ENCODE measurements around the gene SLC49A3.
A peak's percentile ranks its signal among the peaks of the same experiment; 100 is the strongest.
"Not testable (repeated sequence)": the region's sequence is repeated elsewhere in the genome, so short reads cannot be mapped to it uniquely, and the experiment has no call there.

SLC49A3 gene

DNA sequence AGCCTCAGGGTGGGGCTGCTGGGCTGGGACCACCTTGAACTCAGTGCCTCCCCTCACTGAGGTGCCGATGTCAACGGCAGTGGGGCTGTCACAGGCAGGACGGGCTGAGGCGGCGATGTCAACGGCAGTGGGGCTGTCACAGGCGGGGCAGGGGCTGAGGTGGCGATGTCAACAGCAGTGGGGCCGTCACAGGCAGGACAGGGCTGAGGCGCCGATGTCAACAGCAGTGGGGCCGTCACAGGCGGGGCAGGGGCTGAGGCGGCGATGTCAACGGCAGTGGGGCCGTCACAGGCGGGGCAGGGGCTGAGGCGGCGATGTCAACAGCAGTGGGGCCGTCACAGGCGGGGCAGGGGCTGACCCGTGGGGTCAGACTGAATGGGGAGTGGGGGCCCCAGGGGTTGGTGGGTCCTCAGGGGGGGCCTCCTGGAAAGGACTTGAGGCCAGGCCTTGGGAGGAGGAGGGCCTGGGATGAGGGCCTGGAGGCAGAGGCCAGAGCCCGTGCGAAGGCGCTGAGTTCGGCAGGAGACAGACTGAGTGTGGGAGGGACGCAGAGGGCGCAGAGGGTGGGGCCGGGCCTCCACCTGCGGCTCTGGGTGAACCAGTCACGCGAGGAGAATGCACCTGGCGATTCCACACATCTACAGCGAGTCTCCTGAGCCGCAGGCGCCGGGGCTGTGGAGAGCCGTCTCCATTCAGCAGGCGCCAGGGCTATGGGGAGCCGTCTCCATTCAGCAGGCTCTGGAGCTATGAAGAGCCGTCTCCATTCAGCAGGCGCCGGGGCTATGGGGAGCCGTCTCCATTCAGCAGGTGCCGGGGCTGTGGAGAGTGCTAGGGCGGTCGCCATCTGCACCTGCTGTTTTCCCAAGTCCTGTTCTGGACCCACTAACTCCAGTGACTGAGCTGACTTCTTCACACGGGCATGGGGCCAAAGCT lies 37.7 kb downstream of the SLC49A3 start:
- no peak for DNase-seq

- DNase-seq, result no peak
These were observed 38.5 kb downstream of the SLC49A3 start for GRCh38 chr4:650461-650860.

- DNase-seq, result no peak
These were observed 39.1 kb downstream of the SLC49A3 start for GRCh38 chr4:649751-650310.

GRCh38 chr4:649293-649625 lies 39.7 kb downstream of the SLC49A3 start:
- DNase-seq, result no peak

- peak; percentile 79 for DNase-seq
These were observed 40.2 kb downstream of the SLC49A3 start for GRCh38 chr4:648579-649292.

DNA sequence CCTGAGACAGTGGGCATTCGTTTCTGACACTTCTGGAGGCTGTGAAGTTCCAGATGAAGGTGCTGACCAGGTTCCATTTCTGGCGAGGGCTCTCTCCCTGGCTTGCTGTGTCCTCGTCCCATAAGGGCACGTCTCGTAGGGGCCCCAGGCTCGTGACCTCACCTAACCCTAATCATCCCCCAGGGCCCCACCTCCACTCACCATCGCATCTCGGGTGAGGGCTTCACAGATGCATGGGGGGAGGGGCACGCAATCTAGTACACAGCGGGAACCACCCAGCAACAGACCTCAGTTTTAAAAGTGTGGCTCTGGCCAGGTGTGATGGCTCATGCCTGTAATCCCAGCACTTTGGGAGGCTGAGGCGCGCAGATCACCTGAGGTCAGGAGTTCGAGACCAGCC lies 41.5 kb downstream of the SLC49A3 start:
- DNase-seq, result peak; percentile 48

DNA sequence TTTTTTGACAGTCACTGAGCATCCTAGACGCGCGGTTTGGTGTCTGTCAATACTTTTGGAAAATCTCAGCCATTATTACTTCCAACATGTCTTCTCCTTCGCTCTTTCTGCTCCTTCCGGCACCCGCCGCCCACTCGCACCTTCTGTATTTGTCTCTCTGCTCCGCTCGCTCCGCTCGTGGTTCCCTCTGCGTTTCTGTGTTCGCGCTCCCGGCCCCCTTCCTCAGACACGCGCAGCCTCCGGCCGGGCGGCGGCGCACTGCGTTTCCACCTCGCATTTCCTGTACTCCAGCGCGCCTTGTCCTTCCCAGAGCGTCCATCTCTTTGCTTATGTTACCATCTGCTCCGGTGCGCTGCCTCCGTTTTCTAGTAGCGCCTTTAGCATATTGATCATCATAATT lies 42.5 kb downstream of the SLC49A3 start:
- no peak for DNase-seq

DNA sequence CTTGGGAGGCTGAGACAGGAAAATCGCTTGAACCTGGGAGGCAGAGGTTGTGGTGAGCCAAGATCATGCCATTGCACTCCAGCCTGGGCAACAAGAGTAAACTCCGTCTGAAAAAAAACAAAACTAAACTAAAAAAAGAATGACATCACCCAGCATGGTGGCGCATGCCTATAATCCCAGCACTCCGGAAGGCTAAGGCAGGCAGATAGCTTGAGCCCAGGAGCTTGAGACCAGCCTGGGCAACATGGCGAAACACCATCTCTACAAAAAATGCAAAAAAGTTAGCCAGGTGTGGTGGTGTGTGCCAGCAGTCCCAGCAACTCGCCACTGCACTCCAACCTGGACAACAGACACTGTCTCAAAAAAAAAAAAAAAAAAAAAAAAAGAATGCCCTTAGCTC lies 46.6 kb downstream of the SLC49A3 start:
- not testable (repeated sequence) for DNase-seq

DNA sequence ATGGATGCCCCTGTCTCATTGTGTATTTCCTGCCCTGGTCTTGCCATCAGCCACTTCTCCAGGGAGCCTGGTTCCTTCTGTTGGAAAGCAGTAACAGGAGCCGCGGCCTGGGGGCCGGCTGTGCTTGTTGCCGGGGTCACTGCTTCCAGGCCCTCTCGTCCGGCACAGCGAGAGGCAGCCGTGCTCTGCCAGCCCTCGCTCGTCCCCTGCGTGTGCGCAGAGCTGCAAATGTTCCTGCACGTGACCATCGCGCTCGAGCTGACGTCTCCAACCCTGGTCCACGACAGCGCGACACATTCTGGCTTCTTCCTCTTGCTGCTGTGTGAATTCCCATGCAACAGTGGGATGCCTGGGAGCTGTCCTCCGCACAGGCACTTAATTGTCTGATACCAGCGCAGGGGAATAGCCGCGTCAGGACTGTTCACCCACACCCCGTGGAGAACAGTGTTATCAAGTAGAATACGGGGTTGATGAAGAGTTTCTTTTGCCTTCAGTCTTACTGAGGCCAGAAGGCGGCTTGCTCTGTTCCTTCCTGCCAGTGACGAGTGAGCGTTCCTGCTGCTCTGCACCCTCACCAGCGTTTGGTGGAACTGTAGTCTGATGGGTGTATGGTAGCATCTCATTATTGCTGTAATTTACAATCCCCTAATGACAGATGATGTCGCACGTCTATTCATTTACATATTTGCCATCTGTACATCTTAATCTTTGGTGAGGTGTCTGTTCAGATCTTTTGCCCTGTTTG lies 51.2 kb downstream of the SLC49A3 start:
- peak; percentile 8 for DNase-seq

GRCh38 chr4:636628-637159 lies 52.3 kb downstream of the SLC49A3 start:
- DNase-seq, result no peak

GRCh38 chr4:635851-636627 lies 52.9 kb downstream of the SLC49A3 start:
- DNase-seq, result no peak

- not testable (repeated sequence) for DNase-seq
These were observed 53.7 kb downstream of the SLC49A3 start for GRCh38 chr4:635066-635835.

DNA sequence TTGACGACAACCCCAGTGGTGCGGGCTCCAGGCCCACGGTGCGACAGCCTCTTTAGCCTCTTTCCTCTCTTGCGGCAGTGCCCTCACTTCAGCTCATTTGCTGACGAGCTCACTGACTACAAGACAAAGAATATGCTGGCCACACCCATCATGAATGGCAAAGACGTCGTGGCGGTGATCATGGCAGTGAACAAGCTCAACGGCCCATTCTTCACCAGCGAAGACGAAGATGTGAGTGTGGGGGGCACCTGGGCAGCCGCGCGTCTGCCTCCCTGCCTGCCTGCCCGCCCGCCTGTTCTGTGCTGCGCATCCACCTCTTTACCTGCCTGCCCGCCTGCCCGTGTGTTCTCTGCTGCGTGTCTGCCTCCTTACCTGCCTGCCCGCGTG lies 54.4 kb downstream of the SLC49A3 start:
- DNase-seq, result no peak

- no peak for DNase-seq
These were observed 54.9 kb downstream of the SLC49A3 start for GRCh38 chr4:633976-634598.

DNA sequence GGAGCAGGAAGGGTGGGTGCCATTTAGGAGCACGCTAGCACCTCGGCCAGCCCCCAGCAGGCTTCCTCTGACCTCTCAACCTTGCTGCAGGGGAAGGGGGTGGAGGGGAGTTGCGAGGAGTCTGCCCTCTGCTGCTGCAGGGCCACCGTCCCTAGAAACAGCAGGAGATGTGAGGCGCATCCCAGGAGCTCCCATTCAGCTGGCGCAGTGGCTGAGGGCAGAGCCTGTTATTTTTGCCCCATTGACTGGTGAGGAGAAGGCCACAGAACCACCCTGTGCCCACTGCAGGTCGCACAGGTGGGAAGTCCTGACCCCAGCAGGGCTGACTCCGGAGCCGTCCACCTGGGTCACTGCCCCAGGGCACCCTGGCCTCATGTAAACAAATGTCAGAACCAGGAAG lies 55.5 kb downstream of the SLC49A3 start:
- DNase-seq, result no peak

DNA sequence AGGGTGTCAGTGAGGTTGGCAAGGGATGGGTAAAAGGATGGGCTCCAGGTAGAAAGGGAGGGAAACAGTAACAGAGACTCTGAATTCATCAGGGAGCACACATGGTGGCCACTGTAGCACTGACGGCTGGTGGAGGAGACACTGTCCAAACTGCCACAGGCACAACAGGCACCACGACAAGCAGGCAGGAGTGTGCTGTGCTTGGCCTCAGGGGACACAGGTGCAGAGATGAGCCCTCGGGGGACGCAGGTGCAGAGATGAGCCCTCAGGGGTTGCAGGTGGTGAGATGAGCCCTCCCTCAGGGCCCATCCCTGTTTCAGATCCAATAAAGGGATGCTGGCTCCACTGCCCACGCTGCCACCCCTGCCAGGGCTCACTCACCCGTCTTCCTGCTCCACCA lies 56.0 kb downstream of the SLC49A3 start:
- DNase-seq, result no peak

GRCh38 chr4:632196-632790 lies 56.7 kb downstream of the SLC49A3 start:
- DNase-seq, result no peak
